SHP77 (cell line): Measurements from ENCODE around the gene MRPL54.
"Not testable (repeated sequence)": the region's sequence is repeated elsewhere in the genome, so short reads cannot be mapped to it uniquely, and the experiment has no call there.

Source experiments
- DNase-seq, 2 experiments: peaks; one replicate each; lab custom pipeline; 2025; lab: John Stamatoyannopoulos, UW

The MRPL54 gene

GRCh38 chr19:3810708-3811355 is 48.4 kb downstream of the MRPL54 start:
- DNase-seq = no peak

GRCh38 chr19:3813473-3814392 is 51.3 kb downstream of the MRPL54 start:
- no peak for DNase-seq

- no peak for DNase-seq
Measured at GRCh38 chr19:3814648-3815047, 52.2 kb downstream of the MRPL54 start.

DNA sequence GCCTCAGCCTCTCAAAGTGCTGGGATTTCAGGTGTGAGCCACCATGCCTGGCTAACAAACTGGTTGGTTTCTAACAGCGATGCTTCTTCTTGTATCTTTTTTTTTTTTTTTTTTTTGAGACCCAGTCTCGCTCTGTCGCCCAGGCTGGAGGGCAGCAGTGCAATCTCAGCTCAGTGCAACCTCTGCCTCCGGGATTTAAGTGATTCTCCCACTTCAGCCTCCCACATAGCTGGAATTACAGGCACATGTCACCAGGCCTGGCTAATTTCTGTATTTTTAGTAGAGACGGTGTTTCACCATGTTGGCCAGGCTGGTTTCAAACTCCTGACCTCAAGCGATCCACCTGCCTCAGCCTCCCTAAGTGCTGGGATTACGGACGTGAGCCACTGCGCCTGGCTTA is 53.7 kb downstream of the MRPL54 start:
- DNase-seq = not testable (repeated sequence)

- DNase-seq = no peak
Measured at GRCh38 chr19:3816566-3817218, 54.2 kb downstream of the MRPL54 start.
